Right lobe of liver (tissue), 6 donors: ENCODE results near the gene INHBC. TPM values are rescaled to one million over a fixed set of nuclear protein-coding genes. Genes with fewer than 3 reads are reported as not detected.

Experiments
- ATAC-seq, 4 donors: fragments of 200-7000 bp; cut with Tn5 transposase; one replicate each; pipeline ENCODE4 v1.9.1; 2020; ENCODE audit warnings: mild to moderate bottlenecking in 4 of 4, moderate library complexity in 4 of 4
- DNase-seq, 3 donors: peaks; one replicate each; pipeline ENCODE4 v3.0.0-alpha.2; 2020
- H3K27ac ChIP-seq, 3 donors: fragments of 200-600 bp; one replicate each; pipeline ENCODE4 v1.8.0; 2022
- H3K27me3 ChIP-seq, 2 donors: fragments of 200-600 bp; one replicate each; pipeline ENCODE4 v1.8.0; 2022
- H3K36me3 ChIP-seq, 4 donors: fragments of 200-600 bp; sonication (generic) in 1 of 4; one replicate each; pipeline versions ENCODE4 v1.5.1 to v1.8.0; 2017 to 2022; ENCODE audit warnings: control low read depth in 1 of 4
- H3K4me1 ChIP-seq, 4 donors: fragments of 200-600 bp; sonication (generic) in 1 of 4; one replicate each; pipeline versions ENCODE4 v1.5.1 to v1.8.0; 2017 to 2022; ENCODE audit warnings: control low read depth in 1 of 4
- H3K4me3 ChIP-seq, 3 donors: fragments of 200-600 bp; one replicate each; pipeline ENCODE4 v1.8.0; 2022
- H3K9me3 ChIP-seq, 4 donors: fragments of 200-600 bp; sonication (generic) in 1 of 4; one replicate each; pipeline versions ENCODE4 v1.5.1 to v1.8.0; 2017 to 2022; ENCODE audit warnings: control low read depth in 1 of 4
- CTCF ChIP-seq, 4 donors: fragments of 200-600 bp in 3 of 4; fragments of 450-650 bp in 1 of 4; IDR thresholded peaks; one replicate each; pipeline versions ENCODE4 v1.5.1 to v1.8.0; 2016 to 2022; ENCODE audit warnings: antibody characterized with exemption in 4 of 4, mild to moderate bottlenecking in 2 of 4
- POLR2A ChIP-seq: fragments of 450-650 bp; IDR thresholded peaks from one replicate; pipeline ENCODE4 v1.6.1; 2017; ENCODE audit warnings: antibody characterized with exemption, mild to moderate bottlenecking
- WGBS: methylation state at CpG from one replicate; pipeline ENCODE4 v1.1.6; 2018; ENCODE audit warnings: low coverage, low lambda C conversion rate; ENCODE audit not compliant: insufficient coverage; ENCODE audit errors: missing lambda C conversion rate; 5-methylcytosine and 5-hydroxymethylcytosine counted together
- intact Hi-C, 2 donors: fragments of 100-400 bp; cut with DNase I; formaldehyde crosslinking; loops; one replicate each; pipeline versions ENCODE4 v1.11.2 to v1.14.1; 2022
- total RNA-seq, 6 experiments: library from RNA; depleted of rRNA in 2 of 6; stranded (reverse); fragments of >200 nt in 2 of 6; fragmentation: NEBNext Ultra II Directional in 3 of 6; extraction: Animal tissue kit (Norgen Biotek cat#: 25700) in 3 of 6; gene quantifications; one replicate each; pipeline versions ENCODE4 v1.1.0 to v1.2.4, GENCODE V29; 2016 to 2023
- donor health status: DM: no; HTN: yes; CAD: no.
- donor health status: DM: no; HTN: no; CAD: no.
- donor health status: DM: no; HTN: no; CAD: no.
- donor health status: DM: no; HTN: yes; CAD: no.
- donor health status: DM: no; HTN: yes; CAD: no.

The INHBC gene
- total RNA-seq, 6 experiments from 2014 or later, result 14.7 to 123 (median 63.6) TPM

- intact Hi-C loops, result no loop called here
- peaks cover 0 to 14% (median 0%) of the 10 kb centered on the region in 4 donors for H3K4me1 ChIP-seq
- H3K27ac ChIP-seq, result no peak overlapping the region
- H3K27me3 ChIP-seq, result no peaks in the 10 kb centered on the region
- H3K36me3 ChIP-seq, result no peaks in the 10 kb centered on the region
- TF ChIP-seq POLR2A (no peak), CTCF (IDR thresholded peaks at IDR 0.05) (no peak)
- no peak overlapping the region for H3K4me3 ChIP-seq
- ATAC-seq (no peak), DNase-seq (no peak)
- 68% methylated on average over 6 of the region's 14 CpGs for WGBS
- H3K9me3 ChIP-seq, result no peaks in the 10 kb centered on the region
These were observed 31.3 kb downstream of the INHBC start for GRCh38 chr12:57465747-57466505.

GRCh38 chr12:57467212-57467874, 32.8 kb downstream of the INHBC start:
- no peak overlapping the region for H3K4me3 ChIP-seq

GRCh38 chr12:57467915-57468314, 33.3 kb downstream of the INHBC start:
- Histone ChIP-seq H3K4me3 (no peak overlapping the region), H3K36me3 (no peaks in the 10 kb centered on the region), H3K9me3 (no peaks in the 10 kb centered on the region), H3K4me1 (no peaks in the 10 kb centered on the region), H3K27me3 (no peaks in the 10 kb centered on the region), H3K27ac (no peak overlapping the region)
- TF ChIP-seq CTCF (IDR thresholded peaks at IDR 0.05), result no peak
- no peak for TF ChIP-seq POLR2A
- no peak for ATAC-seq
- intact Hi-C loops, result no loop called here
- 89% methylated on average over 9 of the region's 11 CpGs for WGBS
- DNase-seq, result no peak

More at GRCh38 chr12:57467212-57467874, 32.8 kb downstream of the INHBC start:
- TF ChIP-seq CTCF (IDR thresholded peaks at IDR 0.05), result no peak
- TF ChIP-seq POLR2A, result no peak
- DNase-seq (no peak), ATAC-seq (no peak)
- intact Hi-C loops, result no loop called here
- Histone ChIP-seq H3K4me1 (no peaks in the 10 kb centered on the region), H3K27me3 (no peaks in the 10 kb centered on the region), H3K27ac (no peak overlapping the region), H3K9me3 (no peaks in the 10 kb centered on the region), H3K36me3 (no peaks in the 10 kb centered on the region)
- WGBS, result 71% methylated on average over 4 of the region's 12 CpGs

GRCh38 chr12:57469296-57470164, 34.9 kb downstream of the INHBC start:
- 73% methylated on average over 9 of the region's 10 CpGs for WGBS
- Histone ChIP-seq H3K9me3 (no peaks in the 10 kb centered on the region), H3K27me3 (no peaks in the 10 kb centered on the region), H3K4me1 (no peaks in the 10 kb centered on the region), H3K36me3 (no peaks in the 10 kb centered on the region), H3K27ac (no peak overlapping the region), H3K4me3 (no peak overlapping the region)
- ATAC-seq (no peak), DNase-seq (no peak)
- TF ChIP-seq CTCF (IDR thresholded peaks at IDR 0.05), result no peak
- TF ChIP-seq POLR2A, result no peak
- intact Hi-C loops, result no loop called here
